DOHH2 (cell line): ENCODE data around the gene GLDC.

Source experiments
- H3F3A ChIP-seq: fragments of 200-600 bp; sonication (generic), shearing (Covaris generic); 2 replicates; pipeline ENCODE4 v1.6.0; 2016; ENCODE audit warnings: antibody characterized with exemption, mild to moderate bottlenecking; ENCODE audit not compliant: control insufficient read depth, insufficient read depth
- H3K27ac ChIP-seq: fragments of 200-600 bp; sonication (generic); 2 replicates; pipeline ENCODE4 v1.5.1; 2014; ENCODE audit warnings: low read depth, mild to moderate bottlenecking, low read length, moderate library complexity
- H3K27me3 ChIP-seq: fragments of 200-600 bp; sonication (generic); 2 replicates; pipeline ENCODE4 v1.6.1; 2014; ENCODE audit warnings: mild to moderate bottlenecking, low read length, mixed read lengths; ENCODE audit not compliant: control insufficient read depth
- H3K36me3 ChIP-seq: fragments of 200-600 bp; sonication (generic); 2 replicates; pipeline ENCODE4 v1.6.1; 2014; ENCODE audit warnings: mild to moderate bottlenecking, low read length, moderate library complexity, mixed read lengths; ENCODE audit not compliant: control insufficient read depth
- H3K4me1 ChIP-seq: fragments of 200-600 bp; sonication (generic); 2 replicates; pipeline ENCODE4 v1.6.1; 2014; ENCODE audit warnings: mild to moderate bottlenecking, low read length, mixed read lengths; ENCODE audit not compliant: control insufficient read depth
- H3K4me2 ChIP-seq: fragments of 200-600 bp; sonication (generic); 2 replicates; pipeline ENCODE4 v1.6.0; 2014; ENCODE audit warnings: mild to moderate bottlenecking, low read length, moderate library complexity
- H3K4me3 ChIP-seq: fragments of 200-600 bp; sonication (generic); 2 replicates; pipeline ENCODE4 v1.5.1; 2014; ENCODE audit warnings: mild to moderate bottlenecking, low read length, mixed read lengths
- H3K79me2 ChIP-seq: fragments of 200-600 bp; sonication (generic); 2 replicates; pipeline ENCODE4 v1.6.1; 2014; ENCODE audit warnings: mild to moderate bottlenecking, low read length, mixed read lengths; ENCODE audit not compliant: control insufficient read depth
- H3K9me2 ChIP-seq: fragments of 200-600 bp; sonication (generic); replicated peaks from 2 replicates; pipeline ENCODE4 v1.6.1; 2014; ENCODE audit warnings: mild to moderate bottlenecking, low read length, mixed read lengths; ENCODE audit not compliant: control insufficient read depth
- H3K9me3 ChIP-seq: fragments of 200-600 bp; sonication (generic); 2 replicates; pipeline ENCODE4 v1.6.1; 2014; ENCODE audit warnings: antibody characterized with exemption, low read length, mixed read lengths; ENCODE audit not compliant: control insufficient read depth, insufficient read depth
- H4K20me1 ChIP-seq: fragments of 200-600 bp; sonication (generic); 2 replicates; pipeline ENCODE4 v1.6.0; 2014; ENCODE audit warnings: low read depth, mild to moderate bottlenecking, antibody characterized with exemption, low read length, moderate library complexity; ENCODE audit not compliant: control insufficient read depth, insufficient read depth
- CTCF ChIP-seq: fragments of 200-600 bp; sonication (generic); IDR thresholded peaks from one replicate; pipeline ENCODE4 v1.5.1; 2014; ENCODE audit warnings: antibody characterized with exemption, mild to moderate bottlenecking, low read depth, low read length; ENCODE audit not compliant: poor library complexity, severe bottlenecking
- EZH2phosphoT487 ChIP-seq: fragments of 200-600 bp; sonication (generic); IDR thresholded peaks from 2 replicates; pipeline ENCODE4 v1.6.1; 2017; ENCODE audit warnings: borderline replicate concordance, mild to moderate bottlenecking, antibody characterized with exemption, low read length, moderate library complexity, mixed read lengths

GLDC gene

GRCh38 chr9:6634444-6634843, 11.1 kb downstream of the GLDC start:
- H3K9me2 ChIP-seq = no peaks in the 10 kb centered on the region
- no peaks in the 10 kb centered on the region for H3K9me3 ChIP-seq
- H3K4me1 ChIP-seq = peaks cover 22% of the 10 kb centered on the region
- no peak overlapping the region for H3K4me2 ChIP-seq
- H3K4me3 ChIP-seq = no peak overlapping the region
- no peaks in the 10 kb centered on the region for H3K79me2 ChIP-seq
- H3K27ac ChIP-seq = no peak overlapping the region
- H4K20me1 ChIP-seq = no peaks in the 10 kb centered on the region
- no peaks in the 10 kb centered on the region for H3K36me3 ChIP-seq
- H3F3A ChIP-seq = no peaks in the 10 kb centered on the region
- no peak for TF ChIP-seq EZH2phosphoT487
- no peak for TF ChIP-seq CTCF
- H3K27me3 ChIP-seq = peaks cover 10% of the 10 kb centered on the region

- Histone ChIP-seq H4K20me1 (no peaks in the 10 kb centered on the region), H3K4me2 (no peak overlapping the region), H3K9me2 (no peaks in the 10 kb centered on the region), H3K4me1 (peaks cover 22% of the 10 kb centered on the region), H3K4me3 (no peak overlapping the region), H3K36me3 (no peaks in the 10 kb centered on the region), H3K9me3 (no peaks in the 10 kb centered on the region), H3F3A (no peaks in the 10 kb centered on the region), H3K79me2 (no peaks in the 10 kb centered on the region), H3K27me3 (peaks cover 17% of the 10 kb centered on the region), H3K27ac (no peak overlapping the region)
- TF ChIP-seq EZH2phosphoT487 (no peak), CTCF (no peak)
Observed at GRCh38 chr9:6633378-6633777, 12.2 kb downstream of the GLDC start.

GRCh38 chr9:6632516-6633183, 12.9 kb downstream of the GLDC start:
- Histone ChIP-seq H4K20me1 (no peaks in the 10 kb centered on the region), H3K4me2 (peak overlapping the region; percentile 42), H3K36me3 (no peaks in the 10 kb centered on the region), H3K4me3 (peak overlapping the region; percentile 16; the same call in 1 of the 2 replicates), H3K27ac (no peak overlapping the region), H3K9me3 (no peaks in the 10 kb centered on the region), H3K4me1 (peaks cover 22% of the 10 kb centered on the region), H3K79me2 (no peaks in the 10 kb centered on the region), H3K9me2 (no peaks in the 10 kb centered on the region), H3F3A (no peaks in the 10 kb centered on the region), H3K27me3 (peaks cover 23% of the 10 kb centered on the region)
- TF ChIP-seq EZH2phosphoT487 (no peak), CTCF (no peak)

- H3K9me3 ChIP-seq = no peaks in the 10 kb centered on the region
- no peak overlapping the region for H3K27ac ChIP-seq
- H3K4me3 ChIP-seq = no peak overlapping the region
- H3K27me3 ChIP-seq = peaks cover 27% of the 10 kb centered on the region
- no peaks in the 10 kb centered on the region for H3F3A ChIP-seq
- H3K4me2 ChIP-seq = no peak overlapping the region
- no peaks in the 10 kb centered on the region for H3K36me3 ChIP-seq
- H4K20me1 ChIP-seq = no peaks in the 10 kb centered on the region
- peaks cover 22% of the 10 kb centered on the region for H3K4me1 ChIP-seq
- no peaks in the 10 kb centered on the region for H3K79me2 ChIP-seq
- no peaks in the 10 kb centered on the region for H3K9me2 ChIP-seq
- TF ChIP-seq CTCF (no peak), EZH2phosphoT487 (no peak)
Observed at GRCh38 chr9:6631207-6631512, 14.4 kb downstream of the GLDC start.
